GM13977 (cell line): ENCODE results near the gene APBB2.

Source experiments
- DNase-seq: peaks from one replicate; pipeline ENCODE4 v3.0.0; 2012; ENCODE audit warnings: low spot score
- CTCF ChIP-seq: IDR thresholded peaks from 2 replicates; pipeline ENCODE4 v1.5.1; 2012; ENCODE audit warnings: mild to moderate bottlenecking, control low read depth; ENCODE audit not compliant: insufficient read depth; ENCODE audit errors: extremely low read depth, missing control alignments
- in situ Hi-C: fragments of 300-500 bp; cut with MboI; formaldehyde crosslinking; loops from one replicate; pipeline ENCODE4 v1.12.0; 2022; ENCODE audit warnings: low sequenced_read_pairs, low pct_unique_long_range_greater_than_20kb, mixed read lengths, inconsistent platforms; ENCODE audit not compliant: unreplicated experiment

APBB2 gene

GRCh38 chr4:41013746-41014145 lies 200.6 kb downstream of the APBB2 start:
- no peak for DNase-seq
- no peak for TF ChIP-seq CTCF
- in situ Hi-C loops: no loop called here

GRCh38 chr4:41012911-41013310 lies 201.4 kb downstream of the APBB2 start:
- TF ChIP-seq CTCF: no peak
- DNase-seq: no peak
- in situ Hi-C loops: no loop called here

- in situ Hi-C loops: no loop called here
- DNase-seq: no peak
- no peak for TF ChIP-seq CTCF
Measured at GRCh38 chr4:41012293-41012692, 202.0 kb downstream of the APBB2 start.

GRCh38 chr4:41009411-41009810 lies 204.9 kb downstream of the APBB2 start:
- no peak for TF ChIP-seq CTCF
- no peak for DNase-seq
- in situ Hi-C loops: no loop called here

- in situ Hi-C loops: no loop called here
- no peak for DNase-seq
- TF ChIP-seq CTCF: no peak
Measured at GRCh38 chr4:41006141-41006540, 208.2 kb downstream of the APBB2 start.

- in situ Hi-C loops: no loop called here
- DNase-seq: no peak
- TF ChIP-seq CTCF: no peak
Measured at GRCh38 chr4:41002309-41002708, 212.0 kb downstream of the APBB2 start.

GRCh38 chr4:41000356-41000755 lies 214.0 kb downstream of the APBB2 start:
- in situ Hi-C loops: no loop called here
- no peak for DNase-seq

More at GRCh38 chr4:41000356-41000755, 214.0 kb downstream of the APBB2 start:
- no peak for TF ChIP-seq CTCF
